B cell (primary cell): Measurements from ENCODE around the gene S100PBP. TPM values are rescaled to one million over a fixed set of nuclear protein-coding genes. Genes with fewer than 3 reads are reported as not detected.

Experiments used
- ATAC-seq: fragments of 200-7000 bp; cut with Tn5 transposase; one replicate; pipeline ENCODE4 v1.10.0; 2021; ENCODE audit warnings: low read depth, mild to moderate bottlenecking, moderate number of reproducible peaks, moderate library complexity
- CTCF ChIA-PET: fragments of 350-600 bp; sonication (Branson Sonifier 250); formaldehyde crosslinking; loops from one replicate; lab custom pipeline; 2021; ENCODE audit warnings: antibody characterized with exemption, inconsistent platforms; lab: Charles Lee
- POLR2A ChIA-PET: fragments of 350-600 bp; sonication (Branson Sonifier 250); formaldehyde crosslinking; loops from one replicate; lab custom pipeline; 2021; ENCODE audit warnings: antibody characterized with exemption; lab: Charles Lee
- DNase-seq: peaks from one replicate; pipeline ENCODE4 v3.0.0; 2013
- H2AFZ ChIP-seq: 2 replicates; pipeline ENCODE4 v1.6.1; 2012; ENCODE audit warnings: mild to moderate bottlenecking, low read depth, low read length; ENCODE audit not compliant: insufficient read depth, poor library complexity, severe bottlenecking
- H3K27ac ChIP-seq, 2 donors: 1 replicate in 1 of 2; 2 replicates in 1 of 2; pipeline ENCODE4 v1.5.1; 2012 to 2013; ENCODE audit warnings: low read length in 2 of 2, mild to moderate bottlenecking in 2 of 2, moderate library complexity in 1 of 2
- H3K27me3 ChIP-seq, 4 experiments: fragments of 200-600 bp in 1 of 4; sonication (generic) in 1 of 4; replicated peaks in 1 of 4; 1 replicate in 2 of 4; 2 replicates in 2 of 4; pipeline versions ENCODE4 v1.6.1 to v1.7.0; 2013 to 2016; ENCODE audit warnings: low read length in 3 of 4, mild to moderate bottlenecking in 2 of 4, mixed read lengths in 1 of 4, moderate library complexity in 1 of 4; ENCODE audit not compliant: insufficient read depth in 4 of 4, control insufficient read depth in 3 of 4; ENCODE audit errors: control extremely low read depth in 1 of 4
- H3K36me3 ChIP-seq, 2 experiments: replicated peaks in 1 of 2; 1 replicate in 1 of 2; 2 replicates in 1 of 2; pipeline versions ENCODE4 v1.6.1 to v1.7.1; 2013; ENCODE audit warnings: low read length in 1 of 2; ENCODE audit not compliant: insufficient read depth in 2 of 2, control insufficient read depth in 1 of 2; ENCODE audit errors: control extremely low read depth in 1 of 2, extremely low read depth in 1 of 2
- H3K4me1 ChIP-seq, 2 donors: fragments of 200-600 bp in 1 of 2; sonication (generic) in 1 of 2; 1 replicate in 1 of 2; 2 replicates in 1 of 2; pipeline versions ENCODE4 v1.5.1 to v1.6.1; 2013 to 2017; ENCODE audit warnings: low read length in 2 of 2; ENCODE audit not compliant: control insufficient read depth in 2 of 2, insufficient read depth in 2 of 2
- H3K4me2 ChIP-seq: replicated peaks from 2 replicates; pipeline ENCODE3; 2012; ENCODE audit warnings: mild to moderate bottlenecking, low read depth, low read length; ENCODE audit not compliant: poor library complexity, severe bottlenecking
- H3K4me3 ChIP-seq, 5 experiments: fragments of 200-600 bp in 1 of 5; sonication (generic) in 1 of 5; 1 replicate in 3 of 5; 2 replicates in 2 of 5; pipeline versions ENCODE4 v1.5.1 to v1.7.0; 2011 to 2016; ENCODE audit warnings: low read length in 4 of 5, mild to moderate bottlenecking in 4 of 5, low read depth in 2 of 5, control low read depth in 1 of 5, moderate library complexity in 1 of 5; ENCODE audit not compliant: insufficient read depth in 1 of 5; ENCODE audit errors: control extremely low read depth in 1 of 5, extremely low read depth in 1 of 5
- H3K79me2 ChIP-seq: fragments of 200-600 bp; sonication (generic); one replicate; pipeline ENCODE4 v1.6.0; 2016; ENCODE audit warnings: low read length; ENCODE audit not compliant: control insufficient read depth, insufficient read depth
- H3K9ac ChIP-seq: fragments of 200-600 bp; sonication (generic); 2 replicates; pipeline ENCODE4 v1.6.1; 2017; ENCODE audit warnings: mild to moderate bottlenecking, low read length, moderate library complexity
- H3K9me3 ChIP-seq, 3 donors: one replicate each; pipeline versions ENCODE4 v1.6.1 to v1.7.1; 2013; ENCODE audit warnings: low read length in 2 of 3; ENCODE audit not compliant: control insufficient read depth in 2 of 3, insufficient read depth in 1 of 3; ENCODE audit errors: control extremely low read depth in 1 of 3
- H4K20me1 ChIP-seq: 2 replicates; pipeline ENCODE4 v1.6.0; 2012; ENCODE audit warnings: mild to moderate bottlenecking, low read length; ENCODE audit not compliant: insufficient read depth, control insufficient read depth, poor library complexity, severe bottlenecking
- H3K27ac Mint-ChIP-seq: one replicate; pipeline ENCODE4 v1.8.0; 2021; ENCODE audit warnings: mixed read lengths
- H3K27me3 Mint-ChIP-seq: one replicate; pipeline ENCODE4 v1.8.0; 2021; ENCODE audit warnings: mixed read lengths
- H3K4me1 Mint-ChIP-seq: one replicate; pipeline ENCODE4 v1.8.0; 2021; ENCODE audit warnings: mixed read lengths
- H3K4me3 Mint-ChIP-seq: one replicate; pipeline ENCODE4 v1.8.0; 2021; ENCODE audit warnings: mixed read lengths
- H3K9me3 Mint-ChIP-seq: one replicate; pipeline ENCODE4 v1.8.0; 2022; ENCODE audit warnings: mixed read lengths; ENCODE audit not compliant: insufficient read depth
- EZH2 ChIP-seq: IDR thresholded peaks from 2 replicates; pipeline ENCODE4 v1.6.1; 2012; ENCODE audit warnings: borderline replicate concordance, low read depth, mild to moderate bottlenecking, moderate library complexity, low read length; ENCODE audit not compliant: insufficient read depth, poor library complexity, severe bottlenecking
- WGBS: methylation state at CpG from one replicate; pipeline ENCODE4 v1.1.5; 2013; ENCODE audit warnings: missing lambda C conversion rate; ENCODE audit not compliant: insufficient coverage; 5-methylcytosine and 5-hydroxymethylcytosine counted together
- intact Hi-C: fragments of 100-400 bp; cut with micrococcal nuclease; formaldehyde crosslinking; loops from one replicate; pipeline ENCODE4 v1.10.0; 2022
- polyA plus RNA-seq: library from polyadenylated mRNA; depleted of rRNA; stranded (reverse); fragments of >200 nt; gene quantifications from 2 replicates; pipeline ENCODE4 v1.2.3, GENCODE V29; 2012
- total RNA-seq, 2 donors: library from RNA; stranded (reverse); fragments of 120-200 nt in 1 of 2; gene quantifications; 1 replicate in 1 of 2; 2 replicates in 1 of 2; pipeline versions ENCODE4 v1.2.3 to v1.2.4, GENCODE V29; 2013 to 2022
- TF ChIP-seq, protein P1 (sequence below): fragments of 200-600 bp; IDR thresholded peaks from one replicate; pipeline ENCODE4 v1.8.0; 2022; ENCODE audit warnings: antibody characterized with exemption, mild to moderate bottlenecking

The S100PBP gene
- total and polyA plus RNA-seq, 2 donors (not counting 1 experiment from before 2014, with no cell fraction given), result 32.5 to 94.1 TPM

DNA sequence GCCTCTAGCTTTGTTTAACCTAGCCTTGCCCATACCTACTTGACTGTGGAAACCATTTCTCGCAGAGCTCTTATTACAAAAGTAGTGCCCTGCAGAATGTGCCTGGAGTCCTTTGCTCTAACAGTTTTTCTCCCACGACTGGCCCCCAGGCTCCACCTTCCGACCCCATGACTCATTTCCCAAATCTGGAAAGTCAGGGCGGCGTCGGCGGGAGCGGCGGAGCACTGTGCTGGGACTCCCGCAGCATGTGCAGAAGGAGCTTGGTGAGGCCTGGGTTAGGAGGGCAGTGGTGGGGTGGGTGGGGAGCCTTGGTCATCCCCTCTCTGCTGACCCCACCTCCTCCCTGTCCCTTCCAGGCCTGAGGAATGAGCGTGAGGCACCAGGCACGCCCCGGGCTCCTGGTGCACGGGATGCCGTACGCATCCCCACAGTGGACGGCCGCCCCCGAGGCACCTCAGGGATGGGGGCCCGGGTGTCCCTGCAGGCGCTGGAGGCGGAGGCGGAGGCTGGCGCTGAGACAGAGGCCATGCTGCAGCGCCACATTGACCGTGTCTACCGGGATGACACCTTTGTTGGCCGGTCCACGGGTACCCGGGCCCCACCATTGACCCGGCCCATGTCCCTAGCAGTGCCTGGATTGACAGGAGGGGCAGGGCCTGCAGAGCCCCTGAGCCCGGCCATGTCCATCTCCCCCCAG is 47.8 kb upstream of the S100PBP start:
- H2AFZ ChIP-seq, result no peak overlapping the region
- TF ChIP-seq, protein P1, sequence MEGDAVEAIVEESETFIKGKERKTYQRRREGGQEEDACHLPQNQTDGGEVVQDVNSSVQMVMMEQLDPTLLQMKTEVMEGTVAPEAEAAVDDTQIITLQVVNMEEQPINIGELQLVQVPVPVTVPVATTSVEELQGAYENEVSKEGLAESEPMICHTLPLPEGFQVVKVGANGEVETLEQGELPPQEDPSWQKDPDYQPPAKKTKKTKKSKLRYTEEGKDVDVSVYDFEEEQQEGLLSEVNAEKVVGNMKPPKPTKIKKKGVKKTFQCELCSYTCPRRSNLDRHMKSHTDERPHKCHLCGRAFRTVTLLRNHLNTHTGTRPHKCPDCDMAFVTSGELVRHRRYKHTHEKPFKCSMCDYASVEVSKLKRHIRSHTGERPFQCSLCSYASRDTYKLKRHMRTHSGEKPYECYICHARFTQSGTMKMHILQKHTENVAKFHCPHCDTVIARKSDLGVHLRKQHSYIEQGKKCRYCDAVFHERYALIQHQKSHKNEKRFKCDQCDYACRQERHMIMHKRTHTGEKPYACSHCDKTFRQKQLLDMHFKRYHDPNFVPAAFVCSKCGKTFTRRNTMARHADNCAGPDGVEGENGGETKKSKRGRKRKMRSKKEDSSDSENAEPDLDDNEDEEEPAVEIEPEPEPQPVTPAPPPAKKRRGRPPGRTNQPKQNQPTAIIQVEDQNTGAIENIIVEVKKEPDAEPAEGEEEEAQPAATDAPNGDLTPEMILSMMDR, result no peak
- TF ChIP-seq EZH2, result no peak
- no peak for DNase-seq
- intact Hi-C loops, result no loop called here
- Mint-ChIP-seq H3K4me3 (no peak overlapping the region), H3K27ac (no peak overlapping the region), H3K4me1 (peaks cover 3% of the 10 kb centered on the region), H3K9me3 (no peaks in the 10 kb centered on the region), H3K27me3 (peaks cover 4% of the 10 kb centered on the region)
- no peak overlapping the region for H3K27ac ChIP-seq
- ChIA-PET CTCF (interaction anchor here (0.8 to 1.3 kb wide), 2 partner anchors 250 to 435 kb away, joined by 4 to 10 read pairs; no protein-coding TSS in a partner anchor), POLR2A (interaction anchor here (0.6 kb wide), 1 partner anchor 137 kb away, joined by 10 read pairs; no protein-coding TSS in a partner anchor)
- no peaks in the 10 kb centered on the region for H4K20me1 ChIP-seq
- H3K4me2 ChIP-seq, result no peak overlapping the region
- H3K9me3 ChIP-seq, result no peaks in the 10 kb centered on the region
- H3K4me1 ChIP-seq, result peaks cover 0 to 3% of the 10 kb centered on the region in 2 donors
- H3K36me3 ChIP-seq, result peaks cover 0 to 3% of the 10 kb centered on the region in 2 experiments
- no peak overlapping the region for H3K9ac ChIP-seq
- H3K27me3 ChIP-seq, result no peaks in the 10 kb centered on the region
- no peak for ATAC-seq
- 98% methylated on average over 23 of the region's 32 CpGs for WGBS
- no peak overlapping the region for H3K4me3 ChIP-seq
- no peaks in the 10 kb centered on the region for H3K79me2 ChIP-seq

DNA sequence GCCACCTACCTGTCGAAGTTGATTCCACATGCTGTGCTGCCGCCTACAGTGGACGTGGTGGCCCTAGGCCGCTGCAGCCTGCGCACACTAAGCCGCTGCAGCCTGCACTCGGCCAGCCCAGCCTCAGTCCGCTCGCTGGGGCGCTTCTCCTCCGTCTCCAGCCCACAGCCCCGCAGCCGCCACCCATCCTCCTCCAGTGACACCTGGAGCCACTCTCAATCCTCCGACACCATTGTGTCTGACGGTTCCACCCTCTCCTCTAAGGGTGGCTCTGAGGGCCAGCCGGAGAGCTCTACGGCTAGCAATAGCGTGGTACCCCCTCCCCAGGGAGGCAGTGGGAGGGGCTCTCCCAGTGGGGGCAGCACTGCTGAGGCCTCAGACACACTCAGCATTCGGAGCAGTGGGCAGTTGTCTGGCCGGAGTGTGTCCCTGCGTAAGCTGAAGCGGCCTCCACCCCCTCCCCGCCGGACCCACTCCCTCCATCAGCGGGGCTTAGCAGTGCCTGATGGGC is 47.2 kb upstream of the S100PBP start:
- no peak overlapping the region for H3K4me2 ChIP-seq
- peaks cover 0 to 5% of the 10 kb centered on the region in 2 experiments for H3K36me3 ChIP-seq
- no peak overlapping the region for H3K9ac ChIP-seq
- H3K4me3 ChIP-seq, result no peak overlapping the region
- peaks cover 3% of the 10 kb centered on the region for H3K4me1 Mint-ChIP-seq
- H3K27ac ChIP-seq, result no peak overlapping the region
- 98% methylated on average over 25 of the region's 25 CpGs for WGBS
- H3K27me3 ChIP-seq, result no peaks in the 10 kb centered on the region
- no peak overlapping the region for H3K27ac Mint-ChIP-seq
- H3K4me1 ChIP-seq, result peaks cover 0 to 3% of the 10 kb centered on the region in 2 donors
- DNase-seq, result no peak
- intact Hi-C loops, result no loop called here
- CTCF ChIA-PET, result interaction anchor here (1.3 to 5.8 kb wide), 3 partner anchors 59 to 250 kb away, joined by 10 to 76 read pairs (median 75); no protein-coding TSS in a partner anchor
- peaks cover 4% of the 10 kb centered on the region for H3K27me3 Mint-ChIP-seq
- no peak for TF ChIP-seq EZH2
- TF ChIP-seq, protein P1, result no peak
- H3K4me3 Mint-ChIP-seq, result no peak overlapping the region
- ATAC-seq, result no peak
- H3K9me3 ChIP-seq, result no peaks in the 10 kb centered on the region
- no peaks in the 10 kb centered on the region for H3K9me3 Mint-ChIP-seq
- no peak overlapping the region for H2AFZ ChIP-seq
- H3K79me2 ChIP-seq, result no peaks in the 10 kb centered on the region
- POLR2A ChIA-PET, result interaction anchor here (0.6 kb wide), 1 partner anchor 536 kb away, joined by 3 read pairs; no protein-coding TSS in a partner anchor
- H4K20me1 ChIP-seq, result no peaks in the 10 kb centered on the region
